Endometrium (tissue), 2 donors: Measurements from ENCODE around the gene TIMP3.

ENCODE experiments used
- FAIRE-seq: peaks from 2 replicates; lab custom pipeline; 2012; peaks lifted over from hg19 to GRCh38; lab: Jason Lieb, UNC
- donor health status: control.
- donor health status: control.

Gene TIMP3

GRCh38 chr22:32882774-32883530 lies 81.4 kb downstream of the TIMP3 start:
- no peak for FAIRE-seq

GRCh38 chr22:32887324-32887980 lies 85.9 kb downstream of the TIMP3 start:
- no peak for FAIRE-seq

- FAIRE-seq = no peak
Observed at GRCh38 chr22:32888976-32889375, 87.5 kb downstream of the TIMP3 start.

GRCh38 chr22:32896891-32897290 lies 95.4 kb downstream of the TIMP3 start:
- FAIRE-seq = no peak

GRCh38 chr22:32897400-32897799 lies 95.9 kb downstream of the TIMP3 start:
- no peak for FAIRE-seq

GRCh38 chr22:32900886-32901635 lies 99.6 kb downstream of the TIMP3 start:
- FAIRE-seq = no peak

GRCh38 chr22:32901925-32902324 lies 100.4 kb downstream of the TIMP3 start:
- no peak for FAIRE-seq

- FAIRE-seq = no peak
Observed at GRCh38 chr22:32903507-32903906, 102.0 kb downstream of the TIMP3 start.

GRCh38 chr22:32904044-32904443 lies 102.5 kb downstream of the TIMP3 start:
- no peak for FAIRE-seq

- FAIRE-seq = no peak
Observed at GRCh38 chr22:32905400-32905799, 103.9 kb downstream of the TIMP3 start.

- no peak for FAIRE-seq
Observed at GRCh38 chr22:32909581-32910428, 108.3 kb downstream of the TIMP3 start.

- no peak for FAIRE-seq
Observed at GRCh38 chr22:32910429-32910772, 108.9 kb downstream of the TIMP3 start.

- no peak for FAIRE-seq
Observed at GRCh38 chr22:32911503-32911902, 110.0 kb downstream of the TIMP3 start.
